HepG2 (cell line): Measurements from ENCODE around the gene ZNF771. TPM values are rescaled to one million over a fixed set of nuclear protein-coding genes. Genes with fewer than 3 reads are reported as not detected.

Experiments
- ATAC-seq: fragments of 200-7000 bp; cut with Tn5 transposase; 3 replicates; pipeline ENCODE4 v1.9.1; 2020; ENCODE audit warnings: mild to moderate bottlenecking, moderate library complexity
- BruUV-seq: library from RNA; stranded (reverse); fragments of 400-500 nt; replicated peaks from 2 replicates; lab custom pipeline; 2021; lab: Mats Ljungman, UMichigan
- CTCF ChIA-PET: fragments of 300-600 bp; formaldehyde crosslinking; extraction: SDS; loops from one replicate; lab custom pipeline; 2021; ENCODE audit warnings: low total read pairs, inconsistent platforms, low intra/inter-chr PET ratio; lab: Yijun Ruan, JAX
- POLR2A ChIA-PET: fragments of 350-600 bp; sonication (Branson Sonifier 250); formaldehyde crosslinking; loops from one replicate; lab custom pipeline; 2020; ENCODE audit warnings: antibody characterized with exemption, inconsistent platforms; lab: Yijun Ruan, JAX
- DNase-seq: peaks from one replicate; pipeline ENCODE4 v3.0.0-alpha.2; 2015; ENCODE audit warnings: low spot score
- FAIRE-seq: peaks from 3 replicates; lab custom pipeline; 2011; peaks lifted over from hg19 to GRCh38; lab: Jason Lieb, UNC
- H2AFZ ChIP-seq: one replicate; pipeline ENCODE4 v1.6.1; 2011; ENCODE audit warnings: low read length, inconsistent platforms
- H3K27ac ChIP-seq: fragments of 300-600 bp; 3 replicates; pipeline ENCODE4 v1.8.0; 2011; ENCODE audit warnings: mixed run types, mild to moderate bottlenecking, mixed read lengths, low read length, inconsistent platforms; ENCODE audit not compliant: insufficient read depth; ENCODE audit errors: extremely low read length
- H3K27me3 ChIP-seq, 2 experiments: fragments of 200-600 bp in 1 of 2; 2 replicates in 1 of 2; 3 replicates in 1 of 2; pipeline versions ENCODE4 v1.6.0 to v1.8.0; 2011; ENCODE audit warnings: low read length in 2 of 2, mild to moderate bottlenecking in 2 of 2, moderate library complexity in 2 of 2, inconsistent platforms in 1 of 2; ENCODE audit not compliant: insufficient read depth in 2 of 2, control insufficient read depth in 1 of 2
- H3K36me3 ChIP-seq, 2 experiments: fragments of 200-600 bp in 1 of 2; replicated peaks in 1 of 2; 2 replicates in 1 of 2; 3 replicates in 1 of 2; pipeline versions ENCODE4 v1.5.1 to v1.8.0; 2011; ENCODE audit warnings: low read length in 2 of 2, inconsistent platforms in 1 of 2; ENCODE audit not compliant: insufficient read depth in 2 of 2, control insufficient read depth in 1 of 2
- H3K4me1 ChIP-seq: 2 replicates; pipeline ENCODE4 v1.5.1; 2012; ENCODE audit warnings: low read length, inconsistent platforms; ENCODE audit not compliant: insufficient read depth
- H3K4me2 ChIP-seq: 2 replicates; pipeline ENCODE4 v1.6.0; 2011; ENCODE audit warnings: low read depth, low read length, inconsistent platforms
- H3K4me3 ChIP-seq, 3 experiments: fragments of 200-600 bp in 1 of 3; sonication (generic), shearing (Covaris generic) in 1 of 3; replicated peaks in 1 of 3; 2 replicates each; pipeline ENCODE4 v1.5.1; 2011 to 2016; ENCODE audit warnings: low read length in 3 of 3, inconsistent platforms in 2 of 3, low read depth in 2 of 3, mild to moderate bottlenecking in 2 of 3, control low read depth in 1 of 3, mixed read lengths in 1 of 3; ENCODE audit not compliant: insufficient read depth in 1 of 3
- H3K79me2 ChIP-seq: one replicate; pipeline ENCODE4 v1.6.1; 2011; ENCODE audit warnings: low read length, inconsistent platforms; ENCODE audit not compliant: insufficient read depth
- H3K9ac ChIP-seq: 2 replicates; pipeline ENCODE4 v1.6.0; 2011; ENCODE audit warnings: mild to moderate bottlenecking, low read depth, low read length, inconsistent platforms; ENCODE audit not compliant: insufficient read depth
- H3K9me3 ChIP-seq: 2 replicates; pipeline ENCODE4 v1.5.1; 2012; ENCODE audit warnings: mild to moderate bottlenecking, low read length
- H4K20me1 ChIP-seq: 2 replicates; pipeline ENCODE4 v1.6.0; 2011; ENCODE audit warnings: inconsistent platforms, mild to moderate bottlenecking, low read length, moderate library complexity; ENCODE audit not compliant: insufficient read depth
- CREB1 ChIP-seq, 2 experiments: fragments of 450-650 bp in 1 of 2; IDR thresholded peaks; 2 replicates each; pipeline ENCODE4 v1.6.1; 2016 to 2017; ENCODE audit warnings: control low read depth in 1 of 2, mild to moderate bottlenecking in 1 of 2, missing compliant biosample characterization in 1 of 2, missing genetic modification characterization in 1 of 2
- NCOA5 ChIP-seq: sonication (generic); formaldehyde crosslinking; IDR thresholded peaks from 2 replicates; pipeline ENCODE4 v1.4.0; 2020; ENCODE audit warnings: missing genetic modification reagents
- PATZ1 ChIP-seq: sonication (generic); formaldehyde crosslinking; IDR thresholded peaks from 2 replicates; pipeline ENCODE4 v1.4.0; 2020; ENCODE audit warnings: missing genetic modification reagents
- PAWR ChIP-seq: sonication (generic); formaldehyde crosslinking; IDR thresholded peaks from 2 replicates; pipeline ENCODE4 v1.4.0; 2020; ENCODE audit warnings: missing genetic modification reagents, mild to moderate bottlenecking, borderline replicate concordance
- SMC3 ChIP-seq: IDR thresholded peaks from 2 replicates; pipeline ENCODE4 v1.6.1; 2011; ENCODE audit warnings: low read length, improper control_type of control experiment
- U2AF1 ChIP-seq: fragments of 200-400 bp; formaldehyde crosslinking; optimal IDR thresholded peaks from 2 replicates; pipeline ENCODE3; 2017; ENCODE audit warnings: mild to moderate bottlenecking, low read depth, low read length
- ZNF333 ChIP-seq: sonication (generic); formaldehyde crosslinking; IDR thresholded peaks from 2 replicates; pipeline ENCODE4 v1.4.0; 2020; ENCODE audit warnings: mild to moderate bottlenecking, missing genetic modification reagents, borderline replicate concordance
- ZNF550 ChIP-seq: sonication (generic); formaldehyde crosslinking; IDR thresholded peaks from 2 replicates; pipeline ENCODE4 v1.4.0; 2020; ENCODE audit warnings: mild to moderate bottlenecking, missing genetic modification reagents, borderline replicate concordance
- ZSCAN20 ChIP-seq: sonication (generic); formaldehyde crosslinking; IDR thresholded peaks from 2 replicates; pipeline ENCODE4 v1.4.0; 2020; ENCODE audit warnings: missing genetic modification reagents, mild to moderate bottlenecking, borderline replicate concordance
- WGBS: methylation state at CpG from one replicate; pipeline ENCODE4 v1.1.6; 2017; ENCODE audit warnings: low lambda C conversion rate; 5-methylcytosine and 5-hydroxymethylcytosine counted together
- in situ Hi-C: cut with HindIII; loops from 2 replicates; pipeline ENCODE4 v1.10.0; 2017; ENCODE audit warnings: low pct_unique_long_range_greater_than_20kb; ENCODE audit not compliant: extremely low pct_ligation_motif_present
- intact Hi-C: fragments of 100-400 bp; cut with micrococcal nuclease; formaldehyde crosslinking; loops from one replicate; pipeline ENCODE4 v1.10.0; 2022; ENCODE audit not compliant: unreplicated experiment
- polyA plus RNA-seq, 8 experiments: library from polyadenylated mRNA; depleted of rRNA in 3 of 8; stranded (reverse) in 7 of 8; unstranded in 1 of 8; fragments of >200 nt; fragmentation: Illumina TruSeq in 4 of 8; extraction: Trizol in 4 of 8; gene quantifications; 2 replicates each; pipeline versions ENCODE4 v1.2.1 to v1.2.3, GENCODE V29; 2011 to 2016; ENCODE audit warnings: low read depth in 4 of 8, missing spikeins in 1 of 8, mixed read lengths in 1 of 8; ENCODE audit not compliant: insufficient read depth in 1 of 8
- total RNA-seq, 5 experiments: library from RNA; depleted of rRNA; stranded (reverse); fragments of >200 nt; fragmentation: Illumina TruSeq; extraction: Trizol; gene quantifications; 2 replicates each; pipeline ENCODE4 v1.2.3, GENCODE V29; 2016; ENCODE audit warnings: low read depth in 1 of 5

Gene ZNF771
- total and polyA plus RNA-seq, 2 of the 13 experiments (the other 11 are each of a cell fraction or from before 2014, with no cell fraction given), result 5.0 to 11.8 TPM

GRCh38 chr16:30383521-30383920 is 23.9 kb upstream of the ZNF771 start:
- H3K27me3 ChIP-seq, result no peaks in the 10 kb centered on the region
- no peak overlapping the region for H3K4me2 ChIP-seq
- TF ChIP-seq ZSCAN20 (CRISPR knock-in tag) (no peak), ZNF333 (CRISPR knock-in tag) (no peak), CREB1 (IDR thresholded peaks at IDR 0.05) (no peak), CREB1 (CRISPR knock-in tag; IDR thresholded peaks at IDR 0.05) (no peak), ZNF550 (CRISPR knock-in tag) (no peak), PATZ1 (CRISPR knock-in tag) (no peak), U2AF1 (no peak), PAWR (no peak), SMC3 (no peak), NCOA5 (CRISPR knock-in tag) (no peak)
- DNase-seq (no peak), FAIRE-seq (no peak), ATAC-seq (no peak)
- no peak overlapping the region for H2AFZ ChIP-seq
- no peak overlapping the region for H3K27ac ChIP-seq
- BruUV-seq, result no TSS peak
- in situ Hi-C loops, result no loop called here
- ChIA-PET POLR2A (interaction anchor here (1.8 to 2.9 kb wide), 3 partner anchors 11 to 24 kb away, joined by 6 to 14 read pairs (median 9); partner anchors contain the start of genes ZNF48 and ZNF771), CTCF (no interaction called here)
- intact Hi-C loops, result no loop called here
- peaks cover 2% of the 10 kb centered on the region for H3K79me2 ChIP-seq
- 31% methylated on average over 2 of the region's 2 CpGs for WGBS
- H3K9ac ChIP-seq, result no peak overlapping the region
- no peak overlapping the region for H3K4me3 ChIP-seq
- H3K36me3 ChIP-seq, result no peaks in the 10 kb centered on the region
- H4K20me1 ChIP-seq, result no peaks in the 10 kb centered on the region
- no peaks in the 10 kb centered on the region for H3K9me3 ChIP-seq
- H3K4me1 ChIP-seq, result peaks cover 34% of the 10 kb centered on the region
